Vein endothelial cell (primary cell): ENCODE results near the gene SLC4A5. TPM values are rescaled to one million over a fixed set of nuclear protein-coding genes. Genes with fewer than 3 reads are reported as not detected.

Source experiments
- small RNA-seq: library from RNA; depleted of rRNA; stranded (forward); fragments of <200 nt; gene quantifications from one replicate; pipeline ENCODE3, GENCODE V24; 2012
- total RNA-seq: library from RNA; depleted of rRNA; stranded (reverse); fragments of >200 nt; gene quantifications from 2 replicates; pipeline ENCODE4 v1.2.3, GENCODE V29; 2012

Gene SLC4A5
- total RNA-seq, result 0.65 and 1.1 TPM in 2 replicates

GRCh38 chr2:74343316-74343715, at the start of gene SLC4A5:
SLC4A5 (minus strand) TSS chr2:74343416; CDS start chr2:74315023, 28,393 bp downstream.

GRCh38 chr2:74379851-74380789, 36.9 kb upstream of the SLC4A5 start, which contains the start of gene DCTN1:
DCTN1 (minus strand) TSS chr2:74380311; CDS start chr2:74380037, 274 bp downstream.

GRCh38 chr2:74198461-74199274, 144.5 kb downstream of the SLC4A5 start, which contains the start of gene MTHFD2:
MTHFD2 (plus strand) TSS chr2:74198615; CDS start chr2:74198642, 27 bp downstream.

GRCh38 chr2:74178211-74179062, 164.8 kb downstream of the SLC4A5 start, which contains the start of gene MOB1A:
MOB1A (minus strand) TSS chr2:74178879; CDS start chr2:74178674, 205 bp downstream.

Small RNA genes within 50 kb of the gene (small RNA-seq; reads per million reads assigned to genes)
- gene RNU6-542P, result not detected
- gene TAF13P2, result not detected

Other genes starting within 250 kb of the SLC4A5 start
- 25.5 and 26.7 TPM in 2 replicates for gene BOLA3, start 195.5 kb downstream of the SLC4A5 start, total RNA-seq
- gene MOB1A, start 164.5 kb downstream of the SLC4A5 start, total RNA-seq, result 120 and 155 TPM in 2 replicates
- 65.8 and 74.8 TPM in 2 replicates for gene MTHFD2, start 144.8 kb downstream of the SLC4A5 start, total RNA-seq
- 139 and 141 TPM in 2 replicates for gene DCTN1, start 36.9 kb upstream of the SLC4A5 start, total RNA-seq
- gene C2orf81, start 78.2 kb upstream of the SLC4A5 start, total RNA-seq, result 0.19 TPM in 1 of 2 replicates, not detected in the other
- 32.2 and 36.9 TPM in 2 replicates for gene WDR54, start 78.3 kb upstream of the SLC4A5 start, total RNA-seq
- gene RTKN, start 98.5 kb upstream of the SLC4A5 start, total RNA-seq, result 10.8 and 17.0 TPM in 2 replicates
- gene INO80B, start 111.7 kb upstream of the SLC4A5 start, total RNA-seq, result 9.5 and 10.5 TPM in 2 replicates
- gene WBP1, start 115.0 kb upstream of the SLC4A5 start, total RNA-seq, result 29.4 and 39.2 TPM in 2 replicates
- 57.5 and 69.2 TPM in 2 replicates for gene MOGS, start 122.0 kb upstream of the SLC4A5 start, total RNA-seq
- gene MRPL53, start 129.3 kb upstream of the SLC4A5 start, total RNA-seq, result 18.8 and 20.6 TPM in 2 replicates
- gene CCDC142, start 139.6 kb upstream of the SLC4A5 start, total RNA-seq, result 19.5 and 22.9 TPM in 2 replicates
- gene TTC31, start 139.7 kb upstream of the SLC4A5 start, total RNA-seq, result 11.1 and 15.0 TPM in 2 replicates
- gene LBX2, start 156.2 kb upstream of the SLC4A5 start, total RNA-seq, result 2.9 and 3.8 TPM in 2 replicates
- 13.3 and 14.0 TPM in 2 replicates for gene PCGF1, start 164.3 kb upstream of the SLC4A5 start, total RNA-seq
- gene TLX2, start 171.0 kb upstream of the SLC4A5 start, total RNA-seq, result not detected in 2 replicates
- under 0.01 and 0.10 TPM in 2 replicates for gene DQX1, start 182.8 kb upstream of the SLC4A5 start, total RNA-seq
- 96.4 and 116 TPM in 2 replicates for gene AUP1, start 186.3 kb upstream of the SLC4A5 start, total RNA-seq
- gene HTRA2, start 186.5 kb upstream of the SLC4A5 start, total RNA-seq, result 32.9 and 42.8 TPM in 2 replicates
- 1.6 and 2.2 TPM in 2 replicates for gene LOXL3, start 210.5 kb upstream of the SLC4A5 start, total RNA-seq
- gene DOK1, start 211.3 kb upstream of the SLC4A5 start, total RNA-seq, result 11.5 and 14.7 TPM in 2 replicates